Panc1 (cell line): ENCODE results near the gene AGA. TPM values are rescaled to one million over a fixed set of nuclear protein-coding genes. Genes with fewer than 3 reads are reported as not detected.

ENCODE experiments used
- ATAC-seq: fragments of 200-7000 bp; cut with Tn5 transposase; 2 replicates; pipeline ENCODE4 v1.9.1; 2020; ENCODE audit warnings: mild to moderate bottlenecking, moderate library complexity
- BruUV-seq: library from RNA; stranded (reverse); fragments of 400-500 nt; replicated peaks from 2 replicates; lab custom pipeline; 2021; lab: Mats Ljungman, UMichigan
- CTCF ChIA-PET: fragments of 300-600 bp; sonication (Branson Sonifier 250); formaldehyde crosslinking; loops from one replicate; lab custom pipeline; 2022; ENCODE audit warnings: antibody characterized with exemption; lab: Charles Lee
- POLR2A ChIA-PET: fragments of 300-600 bp; sonication (Branson Sonifier 250); formaldehyde crosslinking; loops from one replicate; lab custom pipeline; 2022; ENCODE audit warnings: antibody characterized with exemption; lab: Charles Lee
- DNase-seq: peaks from one replicate; pipeline ENCODE4 v3.0.0-alpha.2; 2010; ENCODE audit warnings: low read depth, low spot score
- H3K27ac ChIP-seq: 2 replicates; pipeline ENCODE4 v1.5.1; 2011; ENCODE audit warnings: mild to moderate bottlenecking, low read length, inconsistent platforms
- H3K27me3 ChIP-seq: fragments of 200-500 bp; sonication (Bioruptor generic); 2 replicates; pipeline ENCODE4 v1.6.0; 2014; ENCODE audit warnings: low read length, inconsistent platforms; ENCODE audit not compliant: control insufficient read depth, insufficient read depth
- H3K36me3 ChIP-seq: fragments of 200-500 bp; sonication (Bioruptor generic); 2 replicates; pipeline ENCODE4 v1.5.1; 2014; ENCODE audit warnings: inconsistent platforms, mild to moderate bottlenecking, low read length, moderate library complexity; ENCODE audit not compliant: control insufficient read depth, insufficient read depth
- H3K4me1 ChIP-seq: 2 replicates; pipeline ENCODE4 v1.5.1; 2011; ENCODE audit warnings: inconsistent platforms, mild to moderate bottlenecking, low read length, moderate library complexity; ENCODE audit not compliant: control insufficient read depth, insufficient read depth
- H3K4me3 ChIP-seq, 2 experiments: 2 replicates each; pipeline ENCODE4 v1.5.1; 2011 to 2012; ENCODE audit warnings: low read depth in 2 of 2, low read length in 2 of 2, mild to moderate bottlenecking in 2 of 2, inconsistent platforms in 1 of 2, moderate library complexity in 1 of 2
- H3K9me3 ChIP-seq: fragments of 200-500 bp; sonication (Bioruptor generic); 2 replicates; pipeline ENCODE4 v1.5.1; 2014; ENCODE audit warnings: low read depth, mild to moderate bottlenecking, inconsistent platforms, low read length, moderate library complexity; ENCODE audit not compliant: control insufficient read depth, insufficient read depth
- POLR2AphosphoS5 ChIP-seq: IDR thresholded peaks from 2 replicates; pipeline ENCODE4 v1.6.1; 2012; ENCODE audit warnings: mild to moderate bottlenecking, low read depth, low read length, moderate library complexity
- SIN3A ChIP-seq: IDR thresholded peaks from 2 replicates; pipeline ENCODE4 v1.6.1; 2012; ENCODE audit warnings: low read depth, mild to moderate bottlenecking, low read length, moderate library complexity, borderline replicate concordance; ENCODE audit not compliant: insufficient read depth
- TCF7L2 ChIP-seq: IDR thresholded peaks from 2 replicates; pipeline ENCODE4 v1.6.1; 2011; ENCODE audit warnings: mild to moderate bottlenecking, low read depth, low read length, inconsistent platforms
- in situ Hi-C: cut with HindIII; loops from 2 replicates; pipeline ENCODE4 v1.10.0; 2016; ENCODE audit warnings: low sequenced_read_pairs, low pct_unique_long_range_greater_than_20kb
- intact Hi-C: fragments of 100-400 bp; cut with micrococcal nuclease; formaldehyde crosslinking; loops from one replicate; pipeline ENCODE4 v1.10.0; 2022; ENCODE audit not compliant: unreplicated experiment
- total RNA-seq: library from RNA; stranded (reverse); gene quantifications from one replicate; pipeline ENCODE4 v1.2.1, GENCODE V29; 2021; ENCODE audit not compliant: unreplicated experiment
- TF ChIP-seq, protein P1 (sequence below), 2 experiments: IDR thresholded peaks; 2 replicates each; pipeline ENCODE4 v1.6.1; 2011 to 2012; ENCODE audit warnings: low read depth in 2 of 2, control low read depth in 1 of 2, low read length in 1 of 2, mild to moderate bottlenecking in 1 of 2, moderate library complexity in 1 of 2; ENCODE audit not compliant: insufficient read depth in 1 of 2
- TF ChIP-seq, protein P2 (sequence below): fragments of 450-650 bp; IDR thresholded peaks from 2 replicates; pipeline ENCODE4 v1.5.1; 2017; ENCODE audit warnings: mild to moderate bottlenecking

AGA gene
- total RNA-seq, 1 experiment from 2014 or later = 15.4 TPM

DNA sequence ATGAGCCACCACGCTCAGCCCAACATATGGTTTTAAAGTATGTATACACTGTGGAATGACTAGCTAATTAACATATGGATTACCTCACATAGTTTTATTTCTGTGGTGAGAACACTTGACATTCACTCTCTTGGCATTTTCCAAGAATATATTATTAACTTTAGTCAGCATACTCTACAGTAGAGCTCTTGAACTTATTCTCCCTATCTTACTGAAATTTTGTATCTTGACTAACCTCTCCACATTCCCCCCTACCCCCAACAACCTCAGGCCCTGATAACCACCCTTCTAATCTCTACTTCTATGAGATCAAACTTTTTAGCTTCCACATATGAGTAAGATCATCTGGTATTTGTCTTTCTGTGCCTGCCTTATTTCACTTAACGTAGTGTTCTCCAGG lies 38.6 kb upstream of the AGA start:
- Histone ChIP-seq H3K27me3 (no peaks in the 10 kb centered on the region), H3K27ac (no peak overlapping the region), H3K4me1 (no peaks in the 10 kb centered on the region), H3K36me3 (no peaks in the 10 kb centered on the region), H3K4me3 (no peak overlapping the region), H3K9me3 (no peaks in the 10 kb centered on the region)
- in situ Hi-C loops = no loop called here
- TF ChIP-seq, protein P1, sequence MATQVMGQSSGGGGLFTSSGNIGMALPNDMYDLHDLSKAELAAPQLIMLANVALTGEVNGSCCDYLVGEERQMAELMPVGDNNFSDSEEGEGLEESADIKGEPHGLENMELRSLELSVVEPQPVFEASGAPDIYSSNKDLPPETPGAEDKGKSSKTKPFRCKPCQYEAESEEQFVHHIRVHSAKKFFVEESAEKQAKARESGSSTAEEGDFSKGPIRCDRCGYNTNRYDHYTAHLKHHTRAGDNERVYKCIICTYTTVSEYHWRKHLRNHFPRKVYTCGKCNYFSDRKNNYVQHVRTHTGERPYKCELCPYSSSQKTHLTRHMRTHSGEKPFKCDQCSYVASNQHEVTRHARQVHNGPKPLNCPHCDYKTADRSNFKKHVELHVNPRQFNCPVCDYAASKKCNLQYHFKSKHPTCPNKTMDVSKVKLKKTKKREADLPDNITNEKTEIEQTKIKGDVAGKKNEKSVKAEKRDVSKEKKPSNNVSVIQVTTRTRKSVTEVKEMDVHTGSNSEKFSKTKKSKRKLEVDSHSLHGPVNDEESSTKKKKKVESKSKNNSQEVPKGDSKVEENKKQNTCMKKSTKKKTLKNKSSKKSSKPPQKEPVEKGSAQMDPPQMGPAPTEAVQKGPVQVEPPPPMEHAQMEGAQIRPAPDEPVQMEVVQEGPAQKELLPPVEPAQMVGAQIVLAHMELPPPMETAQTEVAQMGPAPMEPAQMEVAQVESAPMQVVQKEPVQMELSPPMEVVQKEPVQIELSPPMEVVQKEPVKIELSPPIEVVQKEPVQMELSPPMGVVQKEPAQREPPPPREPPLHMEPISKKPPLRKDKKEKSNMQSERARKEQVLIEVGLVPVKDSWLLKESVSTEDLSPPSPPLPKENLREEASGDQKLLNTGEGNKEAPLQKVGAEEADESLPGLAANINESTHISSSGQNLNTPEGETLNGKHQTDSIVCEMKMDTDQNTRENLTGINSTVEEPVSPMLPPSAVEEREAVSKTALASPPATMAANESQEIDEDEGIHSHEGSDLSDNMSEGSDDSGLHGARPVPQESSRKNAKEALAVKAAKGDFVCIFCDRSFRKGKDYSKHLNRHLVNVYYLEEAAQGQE (IDR thresholded peaks at IDR 0.05; ENCODE audit: insufficient read depth in 1 of 2, low read depth in 2 of 2, low read length in 1 of 2) = no peak
- no peak for TF ChIP-seq SIN3A
- intact Hi-C loops = no loop called here
- ATAC-seq (no peak), DNase-seq (no peak)
- BruUV-seq = no TSS peak
- POLR2A ChIA-PET = no interaction called here
- CTCF ChIA-PET = no interaction called here

DNA sequence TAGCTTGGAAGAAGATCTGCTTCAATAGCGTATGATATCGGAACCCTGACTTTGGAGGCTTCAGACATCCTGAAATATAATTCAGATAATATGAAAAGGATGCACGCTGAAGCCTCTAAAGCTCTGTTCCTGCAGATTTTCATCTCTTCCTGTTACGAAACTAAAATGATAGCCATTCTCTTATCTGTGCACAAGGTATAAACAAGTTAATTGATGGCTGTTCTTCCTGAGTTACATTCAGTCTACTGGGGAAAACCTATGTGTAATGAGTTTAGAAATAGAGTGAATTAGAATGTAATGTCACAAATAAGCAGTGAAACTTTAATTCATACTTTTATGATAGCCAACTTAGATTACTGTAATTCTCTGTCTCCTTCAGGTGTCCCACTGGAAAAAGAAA lies 36.8 kb upstream of the AGA start:
- ChIA-PET CTCF (no interaction called here), POLR2A (no interaction called here)
- intact Hi-C loops = no loop called here
- TF ChIP-seq POLR2AphosphoS5 (no peak), SIN3A (no peak), TCF7L2 (no peak)
- TF ChIP-seq, protein P1 (IDR thresholded peaks at IDR 0.05; ENCODE audit: insufficient read depth in 1 of 2, low read depth in 2 of 2, low read length in 1 of 2) = no peak
- TF ChIP-seq, protein P2, sequence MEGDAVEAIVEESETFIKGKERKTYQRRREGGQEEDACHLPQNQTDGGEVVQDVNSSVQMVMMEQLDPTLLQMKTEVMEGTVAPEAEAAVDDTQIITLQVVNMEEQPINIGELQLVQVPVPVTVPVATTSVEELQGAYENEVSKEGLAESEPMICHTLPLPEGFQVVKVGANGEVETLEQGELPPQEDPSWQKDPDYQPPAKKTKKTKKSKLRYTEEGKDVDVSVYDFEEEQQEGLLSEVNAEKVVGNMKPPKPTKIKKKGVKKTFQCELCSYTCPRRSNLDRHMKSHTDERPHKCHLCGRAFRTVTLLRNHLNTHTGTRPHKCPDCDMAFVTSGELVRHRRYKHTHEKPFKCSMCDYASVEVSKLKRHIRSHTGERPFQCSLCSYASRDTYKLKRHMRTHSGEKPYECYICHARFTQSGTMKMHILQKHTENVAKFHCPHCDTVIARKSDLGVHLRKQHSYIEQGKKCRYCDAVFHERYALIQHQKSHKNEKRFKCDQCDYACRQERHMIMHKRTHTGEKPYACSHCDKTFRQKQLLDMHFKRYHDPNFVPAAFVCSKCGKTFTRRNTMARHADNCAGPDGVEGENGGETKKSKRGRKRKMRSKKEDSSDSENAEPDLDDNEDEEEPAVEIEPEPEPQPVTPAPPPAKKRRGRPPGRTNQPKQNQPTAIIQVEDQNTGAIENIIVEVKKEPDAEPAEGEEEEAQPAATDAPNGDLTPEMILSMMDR = no peak
- H3K4me1 ChIP-seq = no peaks in the 10 kb centered on the region
- BruUV-seq = no TSS peak
- no peak for ATAC-seq
- in situ Hi-C loops = no loop called here
- H3K36me3 ChIP-seq = no peaks in the 10 kb centered on the region
- H3K27me3 ChIP-seq = no peaks in the 10 kb centered on the region
- no peak for DNase-seq
- no peak overlapping the region for H3K4me3 ChIP-seq
- H3K27ac ChIP-seq = no peak overlapping the region
- H3K9me3 ChIP-seq = no peaks in the 10 kb centered on the region
